ENCODE data around the gene GNA14. TPM values are rescaled to one million over a fixed set of nuclear protein-coding genes. Genes with fewer than 3 reads are reported as not detected.
"Not testable (repeated sequence)": the region's sequence is repeated elsewhere in the genome, so short reads cannot be mapped to it uniquely, and the experiment has no call there.

The GNA14 gene
- total RNA-seq, 2 experiments from 2014 or later: not detected

DNA sequence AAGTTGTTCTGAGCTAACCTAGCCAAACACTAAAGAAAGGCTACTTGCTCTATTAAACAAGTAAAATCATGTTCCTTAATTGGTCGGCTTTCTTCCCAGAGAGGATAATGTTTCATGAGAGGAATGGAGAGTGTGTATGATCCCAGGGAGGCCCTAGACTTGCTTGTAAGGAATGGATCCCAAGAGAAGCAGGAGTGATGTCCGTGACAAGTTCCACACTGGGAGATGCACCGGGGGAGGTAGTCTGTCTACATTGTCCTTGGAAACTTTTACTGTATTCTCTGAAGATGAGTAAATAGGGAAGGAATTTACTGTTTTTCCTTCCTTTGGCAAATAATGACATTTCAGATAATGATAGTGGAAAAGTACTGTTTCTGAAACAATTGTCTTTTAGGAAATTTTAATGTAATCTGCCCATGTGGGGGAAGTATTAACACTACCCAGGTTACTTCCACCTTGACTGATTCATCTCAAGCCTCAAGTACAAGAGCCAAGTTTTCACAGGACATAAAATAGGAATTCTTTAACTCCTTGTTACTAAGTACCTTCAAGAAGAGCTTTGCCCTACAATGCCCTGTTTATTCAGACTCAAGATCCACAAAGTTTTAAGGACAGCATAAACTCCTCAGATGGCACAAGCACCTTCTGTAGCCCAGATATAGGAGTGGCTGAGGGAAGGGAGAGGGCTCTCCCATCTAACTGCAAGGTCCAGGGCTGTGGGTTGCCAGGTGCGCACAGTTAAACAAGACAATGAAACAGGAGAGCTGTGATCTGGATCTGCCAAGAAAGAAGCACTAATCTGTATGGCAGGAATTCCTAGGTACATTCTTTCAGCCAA lies 152.1 kb downstream of the GNA14 start:
- H4K20me1 ChIP-seq (ENCODE audit: insufficient read depth, low read length): no peaks in the 10 kb centered on the region
- no peak for DNase-seq (ENCODE audit: low spot score)
- no peak overlapping the region for H3K27ac ChIP-seq (ENCODE audit: low read depth, low read length, poor library complexity, severe bottlenecking)
- intact Hi-C loops (cut with micrococcal nuclease; ENCODE audit: unreplicated experiment): no loop called here
- no peak overlapping the region for H3K4me2 ChIP-seq (ENCODE audit: low read length)
- H3K36me3 ChIP-seq (ENCODE audit: insufficient read depth, low read length): no peaks in the 10 kb centered on the region
- no peaks in the 10 kb centered on the region for H3K9me3 ChIP-seq (ENCODE audit: low read length)
- TF ChIP-seq EZH2phosphoT487 (IDR thresholded peaks at IDR 0.05; ENCODE audit: borderline replicate concordance, low read depth, low read length) (no peak), CTCF (conservative IDR thresholded peaks at IDR 0.05; ENCODE audit: low read length) (no peak)
- BruUV-seq (replicated peaks): no TSS peak
- ChIA-PET POLR2A (interaction anchor here (1.7 kb wide), 1 partner anchor 10 kb away, joined by 4 read pairs; no protein-coding TSS in a partner anchor), CTCF (ENCODE audit: unreplicated experiment) (no interaction called here)
- no peaks in the 10 kb centered on the region for H3K9me2 ChIP-seq (ENCODE audit: insufficient read depth, low read length)
- H3K79me2 ChIP-seq (ENCODE audit: insufficient read depth, low read depth, low read length): no peaks in the 10 kb centered on the region
- H2AFZ ChIP-seq (ENCODE audit: low read length): no peak overlapping the region
- no peaks in the 10 kb centered on the region for H3K4me1 ChIP-seq (ENCODE audit: insufficient read depth, low read length, poor library complexity, severe bottlenecking)
- no peak overlapping the region for H3K4me3 ChIP-seq (ENCODE audit: low read depth, low read length, poor library complexity, severe bottlenecking)

DNA sequence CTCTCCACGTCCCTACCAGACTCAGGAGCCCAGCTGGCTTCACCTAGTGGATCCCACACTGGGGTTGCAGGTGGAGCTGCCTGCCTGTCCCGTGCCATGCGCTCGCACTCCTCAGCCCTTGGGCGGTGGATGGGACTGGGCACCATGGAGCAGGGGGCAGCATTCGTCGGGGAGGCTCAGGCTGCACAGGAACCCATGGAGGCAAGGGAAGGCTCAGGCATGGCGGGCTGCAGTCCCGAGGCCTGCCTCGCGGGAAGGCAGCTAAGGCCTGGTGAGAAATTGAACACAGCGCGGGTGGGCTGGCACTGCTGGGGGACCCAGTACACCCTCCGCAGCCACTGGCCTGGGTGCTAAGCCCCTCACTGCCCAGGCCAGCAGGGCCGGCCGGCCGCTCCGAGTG lies 157.8 kb downstream of the GNA14 start:
- POLR2A ChIA-PET; CTCF ChIA-PET (ENCODE audit: unreplicated experiment): not testable (repeated sequence)

DNA sequence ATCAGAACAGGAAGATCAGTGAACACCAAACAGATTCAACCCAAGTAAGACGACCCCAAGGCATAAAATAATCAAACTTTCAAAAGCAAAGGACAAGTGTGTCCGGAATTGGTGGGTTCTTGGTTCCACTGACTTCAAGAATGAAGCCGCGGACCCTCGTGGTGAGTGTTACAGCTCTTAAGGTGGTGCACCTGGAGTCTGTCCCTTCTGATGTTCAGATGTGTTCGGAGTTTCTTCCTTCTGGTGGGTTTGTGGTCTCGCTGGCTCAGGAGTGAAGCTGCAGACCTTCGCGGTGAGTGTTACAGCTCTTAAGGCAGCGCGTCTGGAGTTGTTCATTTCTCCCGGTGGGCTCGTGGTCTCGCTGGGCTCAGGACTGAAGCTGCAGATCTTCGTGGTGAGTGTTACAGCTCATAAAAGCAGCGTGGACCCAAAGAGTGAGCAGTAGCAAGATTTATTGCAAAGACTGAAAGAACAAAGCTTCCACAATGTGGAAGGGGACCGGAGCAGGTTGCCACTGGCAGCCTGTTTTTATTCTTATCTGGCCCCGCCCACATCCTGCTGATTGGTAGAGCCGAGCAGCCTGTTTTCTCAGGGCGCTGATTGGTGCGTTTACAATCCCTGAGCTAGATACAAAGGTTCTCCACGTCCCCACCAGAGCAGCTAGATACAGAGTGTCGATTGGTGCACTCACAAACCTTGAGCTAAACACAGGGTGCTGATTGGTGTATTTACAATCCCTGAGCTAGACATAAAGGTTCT lies 158.5 kb downstream of the GNA14 start:
- H3K27ac ChIP-seq (ENCODE audit: low read depth, low read length, poor library complexity, severe bottlenecking); H3K36me3 ChIP-seq (ENCODE audit: insufficient read depth, low read length); H3K79me2 ChIP-seq (ENCODE audit: insufficient read depth, low read depth, low read length); H3K9me2 ChIP-seq (ENCODE audit: insufficient read depth, low read length); intact Hi-C loops (cut with micrococcal nuclease; ENCODE audit: unreplicated experiment); CTCF ChIA-PET (ENCODE audit: unreplicated experiment); H4K20me1 ChIP-seq (ENCODE audit: insufficient read depth, low read length); H3K9me3 ChIP-seq (ENCODE audit: low read length); H3K4me3 ChIP-seq (ENCODE audit: low read depth, low read length, poor library complexity, severe bottlenecking); DNase-seq (ENCODE audit: low spot score); H2AFZ ChIP-seq (ENCODE audit: low read length); BruUV-seq (replicated peaks); H3K4me2 ChIP-seq (ENCODE audit: low read length); H3K4me1 ChIP-seq (ENCODE audit: insufficient read depth, low read length, poor library complexity, severe bottlenecking): not testable (repeated sequence)
- POLR2A ChIA-PET: interaction anchor here (1.1 kb wide), 1 partner anchor 8 kb away, joined by 9 read pairs; no protein-coding TSS in a partner anchor

More for the DNA sequence above, 157.8 kb downstream of the GNA14 start:
- H2AFZ ChIP-seq (ENCODE audit: low read length); intact Hi-C loops (cut with micrococcal nuclease; ENCODE audit: unreplicated experiment); H3K9me2 ChIP-seq (ENCODE audit: insufficient read depth, low read length); H3K36me3 ChIP-seq (ENCODE audit: insufficient read depth, low read length); H3K4me1 ChIP-seq (ENCODE audit: insufficient read depth, low read length, poor library complexity, severe bottlenecking); H3K4me3 ChIP-seq (ENCODE audit: low read depth, low read length, poor library complexity, severe bottlenecking); H3K27ac ChIP-seq (ENCODE audit: low read depth, low read length, poor library complexity, severe bottlenecking); DNase-seq (ENCODE audit: low spot score); H4K20me1 ChIP-seq (ENCODE audit: insufficient read depth, low read length); H3K4me2 ChIP-seq (ENCODE audit: low read length); H3K9me3 ChIP-seq (ENCODE audit: low read length); H3K79me2 ChIP-seq (ENCODE audit: insufficient read depth, low read depth, low read length); BruUV-seq (replicated peaks): not testable (repeated sequence)

All from OCI-LY7 (cell line).